Myocyte (in vitro differentiated cells): Measurements from ENCODE around the gene ULK2. TPM values are rescaled to one million over a fixed set of nuclear protein-coding genes. Genes with fewer than 3 reads are reported as not detected.

Experiments used
- DNase-seq: peaks from one replicate; pipeline ENCODE4 v3.0.0-alpha.2; 2012; ENCODE audit warnings: low read depth
- total RNA-seq: library from RNA; depleted of rRNA; stranded (reverse); fragments of >200 nt; gene quantifications from 2 replicates; pipeline ENCODE4 v1.2.3, GENCODE V29; 2014

Gene ULK2
- total RNA-seq, 1 donor from 2014 or later: 10.2 TPM

GRCh38 chr17:19747829-19748806 is 119.6 kb downstream of the ULK2 start, which contains the start of gene ALDH3A1:
Gene ALDH3A1, minus strand, starts transcription at chr17:19748298. Its CDS starts 3,169 bp downstream, at chr17:19745129.
- peak; percentile 83 for DNase-seq

- no peak for DNase-seq
Observed at GRCh38 chr17:19747159-19747719, 120.5 kb downstream of the ULK2 start.

GRCh38 chr17:19746517-19746916 is 121.2 kb downstream of the ULK2 start:
- no peak for DNase-seq

- peak; percentile 62 for DNase-seq
Observed at GRCh38 chr17:19744922-19745757, 122.6 kb downstream of the ULK2 start.

- DNase-seq: no peak
Observed at GRCh38 chr17:19744492-19744891, 123.2 kb downstream of the ULK2 start.

GRCh38 chr17:19743101-19744100 is 124.3 kb downstream of the ULK2 start:
- DNase-seq: no peak

- DNase-seq: no peak
Observed at GRCh38 chr17:19742495-19742894, 125.2 kb downstream of the ULK2 start.

GRCh38 chr17:19741832-19742457 is 125.8 kb downstream of the ULK2 start:
- DNase-seq: no peak

- no peak for DNase-seq
Observed at GRCh38 chr17:19740933-19741332, 126.8 kb downstream of the ULK2 start.

- DNase-seq: no peak
Observed at GRCh38 chr17:19739241-19740201, 128.2 kb downstream of the ULK2 start.

- no peak for DNase-seq
Observed at GRCh38 chr17:19738757-19739156, 129.0 kb downstream of the ULK2 start.

GRCh38 chr17:19738073-19738449 is 129.7 kb downstream of the ULK2 start:
- no peak for DNase-seq

- DNase-seq: no peak
Observed at GRCh38 chr17:19737305-19738072, 130.2 kb downstream of the ULK2 start.

GRCh38 chr17:19736071-19736470 is 131.7 kb downstream of the ULK2 start:
- no peak for DNase-seq

GRCh38 chr17:19733953-19734526 is 133.7 kb downstream of the ULK2 start:
- no peak for DNase-seq

- DNase-seq: no peak
Observed at GRCh38 chr17:19731626-19732025, 136.1 kb downstream of the ULK2 start.

- no peak for DNase-seq
Observed at GRCh38 chr17:19730843-19731242, 136.9 kb downstream of the ULK2 start.

- no peak for DNase-seq
Observed at GRCh38 chr17:19729900-19730299, 137.8 kb downstream of the ULK2 start.
